ENCODE data around the gene NFATC1.

NFATC1 gene

GRCh38 chr18:79402209-79402576 lies 6.5 kb downstream of the NFATC1 start:
- TF ChIP-seq ESRRG (CRISPR knock-in tag; IDR thresholded peaks at IDR 0.05) (no peak), POU6F1 (CRISPR knock-in tag; IDR thresholded peaks at IDR 0.05; ENCODE audit: borderline replicate concordance, low read depth) (no peak), ARNTL (CRISPR knock-in tag; IDR thresholded peaks at IDR 0.05; ENCODE audit: borderline replicate concordance, low read depth) (no peak), TOX (CRISPR knock-in tag; IDR thresholded peaks at IDR 0.05; ENCODE audit: borderline replicate concordance) (no peak), PATZ1 (CRISPR knock-in tag; IDR thresholded peaks at IDR 0.05; ENCODE audit: borderline replicate concordance) (no peak), RARB (CRISPR knock-in tag; IDR thresholded peaks at IDR 0.05) (no peak), CSRNP3 (CRISPR knock-in tag; IDR thresholded peaks at IDR 0.05) (no peak), ZNF8 (CRISPR knock-in tag; IDR thresholded peaks at IDR 0.05) (no peak), CSDC2 (CRISPR knock-in tag; IDR thresholded peaks at IDR 0.05) (no peak), BACH2 (CRISPR knock-in tag; IDR thresholded peaks at IDR 0.05; ENCODE audit: borderline replicate concordance) (no peak), ZNF70 (CRISPR knock-in tag; IDR thresholded peaks at IDR 0.05) (no peak), ZFP3 (CRISPR knock-in tag; IDR thresholded peaks at IDR 0.05) (no peak)
- no peak for ATAC-seq

- TF ChIP-seq PATZ1 (CRISPR knock-in tag; IDR thresholded peaks at IDR 0.05; ENCODE audit: borderline replicate concordance) (no peak), OSR1 (CRISPR knock-in tag; IDR thresholded peaks at IDR 0.05) (no peak), ARNTL (CRISPR knock-in tag; IDR thresholded peaks at IDR 0.05; ENCODE audit: borderline replicate concordance, low read depth) (no peak), ZNF70 (CRISPR knock-in tag; IDR thresholded peaks at IDR 0.05) (no peak), CREB5 (CRISPR knock-in tag; IDR thresholded peaks at IDR 0.05; ENCODE audit: low read depth) (no peak), ZNF565 (CRISPR knock-in tag; conservative IDR thresholded peaks at IDR 0.05; ENCODE audit: low read depth) (no peak), ZC3H10 (CRISPR knock-in tag; IDR thresholded peaks at IDR 0.05) (no peak), RARB (CRISPR knock-in tag; IDR thresholded peaks at IDR 0.05) (no peak), ESRRG (CRISPR knock-in tag; IDR thresholded peaks at IDR 0.05) (no peak), BACH2 (CRISPR knock-in tag; IDR thresholded peaks at IDR 0.05; ENCODE audit: borderline replicate concordance) (no peak), GLIS3 (CRISPR knock-in tag; IDR thresholded peaks at IDR 0.05) (no peak), ZNF8 (CRISPR knock-in tag; IDR thresholded peaks at IDR 0.05) (no peak), ZFP30 (CRISPR knock-in tag; IDR thresholded peaks at IDR 0.05) (no peak), SNAI2 (CRISPR knock-in tag; IDR thresholded peaks at IDR 0.05) (no peak), CSRNP3 (CRISPR knock-in tag; IDR thresholded peaks at IDR 0.05) (no peak), TOX (CRISPR knock-in tag; IDR thresholded peaks at IDR 0.05; ENCODE audit: borderline replicate concordance) (no peak), ZFP3 (CRISPR knock-in tag; IDR thresholded peaks at IDR 0.05) (no peak)
- ATAC-seq = no peak
Observed at GRCh38 chr18:79402977-79403722, 7.4 kb downstream of the NFATC1 start.
